GM12801 (cell line): ENCODE measurements around the gene XCL2.

ENCODE experiments used
- CTCF ChIP-seq: IDR thresholded peaks from one replicate; pipeline ENCODE4 v1.5.1; 2011; ENCODE audit warnings: control low read depth; ENCODE audit not compliant: insufficient read length; ENCODE audit errors: extremely low read depth

XCL2 gene

GRCh38 chr1:168512864-168513595 lies 30.8 kb downstream of the XCL2 start:
- TF ChIP-seq CTCF = no peak

GRCh38 chr1:168509875-168510791 lies 33.7 kb downstream of the XCL2 start:
- no peak for TF ChIP-seq CTCF

DNA sequence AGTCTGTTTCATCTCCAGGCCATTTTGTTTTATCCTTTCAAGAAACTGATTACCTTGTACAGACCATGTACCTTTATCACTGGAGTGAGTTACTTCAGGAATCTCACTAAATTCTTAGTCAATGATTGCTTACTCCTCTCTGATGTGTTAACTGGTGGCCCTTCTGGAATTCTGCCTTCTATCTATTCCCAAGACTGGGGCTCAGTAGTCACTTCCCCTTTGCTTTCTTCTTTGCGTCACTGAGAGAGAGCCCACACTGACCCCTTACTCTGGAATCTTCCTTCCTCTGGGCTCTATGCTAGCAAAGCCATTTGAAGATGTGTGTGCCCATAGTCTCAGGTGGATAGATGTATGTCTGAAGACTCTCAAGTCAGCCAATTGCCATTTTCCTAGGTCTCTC lies 34.6 kb downstream of the XCL2 start:
- TF ChIP-seq CTCF = no peak

GRCh38 chr1:168507828-168508227 lies 36.0 kb downstream of the XCL2 start:
- no peak for TF ChIP-seq CTCF

DNA sequence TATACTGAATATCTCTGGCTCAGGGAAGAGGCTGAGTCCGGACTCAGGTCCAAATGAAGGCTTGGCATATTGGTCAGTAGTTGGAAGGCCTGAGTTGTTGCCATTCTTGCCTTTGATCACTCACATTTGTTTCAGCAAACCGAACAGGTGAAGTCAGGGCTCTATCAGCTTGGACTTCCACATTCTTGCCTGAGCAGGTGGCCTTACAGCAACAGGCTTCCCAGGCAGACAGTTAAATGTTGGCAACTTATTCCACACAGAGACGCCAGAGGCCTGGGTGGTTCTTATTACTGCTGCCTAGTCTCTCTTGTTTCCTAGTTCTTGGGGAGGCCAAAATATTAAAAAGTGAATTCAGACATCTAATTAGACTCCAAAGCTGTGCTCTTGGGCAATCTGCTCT lies 36.6 kb downstream of the XCL2 start:
- TF ChIP-seq CTCF = no peak

DNA sequence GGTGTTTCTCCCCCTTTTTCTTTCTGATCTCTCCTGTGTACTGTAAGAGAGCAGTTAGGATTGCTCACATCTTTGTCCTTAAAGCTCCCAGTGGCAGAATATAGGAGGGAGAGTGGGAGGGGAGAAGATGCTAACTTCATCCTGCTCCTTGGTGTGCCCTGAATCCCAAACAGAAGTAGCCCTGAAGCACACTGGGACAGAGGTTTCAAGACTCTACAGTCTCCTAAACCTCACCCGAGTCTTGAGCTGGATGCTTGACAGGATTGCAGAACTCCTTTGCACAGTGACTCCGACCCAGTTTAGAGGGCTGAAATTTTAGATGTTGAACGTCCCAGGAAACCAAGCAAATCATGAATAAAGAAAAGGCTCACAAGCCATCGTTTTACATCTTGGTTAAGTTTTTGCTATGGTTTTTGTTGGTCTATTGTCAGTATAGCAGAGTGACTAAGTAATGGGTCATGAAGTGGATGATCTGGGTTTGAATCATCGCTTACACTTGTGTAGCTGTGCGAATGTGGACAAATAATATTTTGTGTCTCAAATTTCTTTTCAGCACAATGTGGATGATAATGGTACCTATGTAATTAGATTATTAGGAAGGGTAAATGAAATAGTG lies 37.5 kb downstream of the XCL2 start:
- no peak for TF ChIP-seq CTCF

GRCh38 chr1:168505006-168505405 lies 38.8 kb downstream of the XCL2 start:
- no peak for TF ChIP-seq CTCF
